Caki2 (cell line): ENCODE data around the gene NRARP. TPM values are rescaled to one million over a fixed set of nuclear protein-coding genes. Genes with fewer than 3 reads are reported as not detected.

Experiments
- DNase-seq: peaks from one replicate; pipeline ENCODE4 v3.0.0-alpha.2; 2015; ENCODE audit warnings: low read depth
- in situ Hi-C: cut with HindIII; loops from 2 replicates; pipeline ENCODE4 v1.10.0; 2016; ENCODE audit warnings: low sequenced_read_pairs, low pct_unique_long_range_greater_than_20kb, mixed read lengths
- total RNA-seq: library from RNA; depleted of rRNA; stranded (reverse); fragments of >200 nt; shearing (Covaris generic); gene quantifications from 2 replicates; pipeline ENCODE4 v1.2.3, GENCODE V29; 2014; ENCODE audit warnings: low replicate concordance

Gene NRARP
- total RNA-seq, 1 experiment from 2014 or later = 2.0 TPM

DNA sequence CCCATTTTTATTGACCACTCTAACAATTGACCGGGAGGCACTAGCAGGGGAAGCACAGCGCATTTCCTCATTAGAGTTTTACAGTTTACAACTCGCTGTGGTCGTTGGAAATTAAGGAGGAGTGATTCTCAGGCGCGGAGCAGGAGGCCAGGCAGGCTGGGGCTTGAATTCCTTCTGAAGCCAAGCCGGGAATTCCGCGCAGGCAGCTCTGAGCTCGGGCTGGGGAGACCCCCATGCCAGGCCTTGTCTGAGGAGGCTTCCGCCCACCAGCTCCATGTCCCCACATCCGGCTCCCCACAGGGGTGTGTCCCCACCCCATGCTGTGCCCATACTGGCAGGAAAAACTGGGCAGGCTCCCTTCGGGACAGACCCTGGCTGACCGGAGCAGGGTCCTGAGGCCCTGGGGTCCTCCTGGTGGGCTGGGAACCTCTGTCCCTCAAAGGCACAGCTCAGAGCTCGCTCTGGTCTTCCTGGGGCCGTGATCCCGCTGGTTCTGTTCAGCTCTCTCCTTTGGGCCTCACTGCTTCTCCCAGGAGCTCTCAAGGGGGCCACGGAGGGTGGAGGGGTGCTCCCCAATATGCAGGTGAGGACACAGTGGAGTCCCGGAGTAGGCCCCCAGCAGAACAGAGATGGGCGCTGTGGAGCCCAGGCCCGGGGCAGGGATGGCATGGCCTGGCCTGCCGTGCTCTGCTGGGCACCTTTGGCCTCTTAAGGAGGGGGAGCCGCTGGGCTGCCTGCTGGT, 1.3 kb upstream of the NRARP start:
- DNase-seq = no peak
- in situ Hi-C loops = no loop called here

DNA sequence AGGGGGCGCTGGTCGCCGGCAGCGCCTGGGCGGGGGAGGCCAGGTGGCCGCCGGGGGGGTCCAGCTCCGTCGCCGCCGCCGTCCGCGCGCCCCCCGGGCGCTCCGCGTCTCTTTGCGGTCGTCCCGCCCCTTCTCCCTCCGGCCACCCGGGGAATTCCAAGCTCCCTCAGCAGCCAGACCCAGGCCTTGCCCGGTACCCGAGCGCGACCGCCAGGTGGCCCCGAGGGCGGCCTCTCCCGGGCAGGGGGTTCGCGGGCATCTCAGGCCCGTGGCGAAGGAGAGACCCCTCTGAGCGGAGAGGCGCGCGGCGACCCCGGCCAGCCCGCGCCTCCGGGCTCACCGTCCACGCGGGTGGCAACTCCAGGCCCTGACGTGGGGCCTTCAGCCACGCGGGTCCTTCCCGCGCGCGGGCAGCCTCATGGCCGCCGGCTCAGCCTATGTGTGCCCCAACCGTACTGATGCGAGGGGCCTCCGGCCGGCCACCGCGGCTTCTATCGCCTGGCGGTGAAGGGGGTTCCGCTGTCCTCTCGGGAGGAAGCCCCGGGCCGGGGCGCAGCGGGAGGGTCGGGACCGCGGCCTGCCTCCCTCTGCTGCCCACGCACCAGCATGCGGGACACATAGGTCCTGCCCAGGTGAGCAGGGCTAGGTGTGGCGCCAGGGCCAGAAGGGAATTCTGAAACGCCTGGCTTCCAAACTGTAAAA, 529 bp upstream of the NRARP start:
- DNase-seq = peak; percentile 69
- in situ Hi-C loops = no loop called here

DNA sequence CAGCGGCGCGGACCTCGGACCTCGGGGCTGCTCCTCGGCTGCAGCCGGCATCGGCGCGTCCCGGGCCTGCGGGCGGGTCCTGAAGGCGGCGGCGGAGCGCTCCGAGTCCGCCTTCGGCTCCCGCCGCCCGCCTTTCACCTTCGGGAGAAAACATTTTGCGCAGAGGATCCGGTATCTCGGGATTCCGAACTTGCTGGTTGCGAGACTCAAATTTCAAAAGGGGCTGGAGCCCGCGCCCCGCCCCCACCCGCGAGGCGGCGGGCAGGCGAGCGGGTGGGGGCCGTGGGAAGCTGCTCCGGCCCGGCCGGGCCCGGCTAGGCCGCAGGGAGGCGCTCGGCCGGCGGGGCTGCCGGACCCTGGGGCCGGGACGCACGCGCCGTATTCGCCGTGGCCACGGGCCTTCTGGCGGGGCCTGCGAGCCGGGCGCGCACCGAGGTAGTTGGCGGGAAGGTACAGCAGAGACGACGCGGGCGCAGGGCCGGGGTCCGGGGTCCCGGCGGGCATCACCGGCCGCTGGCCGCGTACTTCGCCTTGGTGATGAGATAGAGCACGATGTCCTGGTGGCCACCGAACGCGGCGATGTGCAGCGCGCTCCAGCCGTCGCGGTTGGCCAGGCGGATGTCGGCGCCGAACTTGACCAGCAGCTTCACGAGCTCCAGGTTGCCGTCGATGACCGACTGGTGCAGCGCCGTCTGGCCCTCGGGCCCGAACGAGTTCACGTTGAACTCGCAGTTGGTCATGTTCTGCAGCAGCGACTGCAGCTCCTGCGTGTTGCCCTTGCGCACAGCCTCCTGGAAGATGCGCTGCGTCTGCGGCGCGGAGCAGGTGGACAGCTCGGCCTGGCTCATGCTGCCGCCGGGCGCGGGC, 757 bp downstream of the NRARP start:
- peak; percentile 74 for DNase-seq
- in situ Hi-C loops = no loop called here

DNA sequence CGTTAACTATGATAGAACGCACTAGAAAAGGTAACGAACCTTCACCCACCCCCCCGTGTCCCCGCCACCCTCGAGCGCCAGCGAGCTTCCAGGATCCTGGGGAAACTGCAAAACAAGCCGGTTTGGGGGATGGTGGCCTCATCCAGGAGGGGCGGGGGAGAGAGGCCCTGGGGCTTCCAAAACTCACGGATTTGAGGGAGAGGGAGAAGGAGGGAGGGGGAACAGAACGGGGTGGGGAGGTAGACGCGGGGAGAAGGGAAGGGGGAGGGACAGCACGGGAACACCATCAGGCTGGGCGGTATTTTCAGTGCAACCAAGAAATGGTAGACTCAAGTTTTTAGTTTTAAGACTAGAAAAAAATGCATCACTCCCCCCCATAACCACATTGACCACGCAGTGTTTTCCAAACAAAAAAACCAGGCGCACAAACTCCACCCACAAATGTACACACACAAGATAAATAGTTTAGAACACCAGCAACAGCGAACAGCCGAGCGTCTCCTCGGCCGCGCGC, 1.4 kb downstream of the NRARP start:
- in situ Hi-C loops = no loop called here
- no peak for DNase-seq

- no peak for DNase-seq
- in situ Hi-C loops = no loop called here
Observed at GRCh38 chr9:137299938-137300337, 2.1 kb downstream of the NRARP start.

DNA sequence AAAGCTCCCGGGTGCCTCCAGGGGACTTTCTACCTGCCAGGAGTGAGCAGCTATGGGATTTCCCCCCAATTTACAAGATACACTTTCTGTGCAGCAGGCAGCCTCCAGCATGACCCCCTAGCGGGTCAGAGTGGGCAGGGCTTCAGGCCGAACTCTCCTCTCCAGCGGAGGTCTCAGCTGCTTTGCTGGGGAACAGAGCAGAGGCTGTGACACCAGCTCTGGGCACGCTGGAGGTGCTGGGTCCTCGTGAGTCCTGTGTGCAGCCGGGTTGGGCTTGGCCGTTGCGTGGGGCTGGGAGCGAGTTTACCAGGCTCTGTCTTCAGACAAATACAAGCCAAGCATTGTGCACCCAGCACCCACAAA, 2.9 kb downstream of the NRARP start:
- in situ Hi-C loops = no loop called here
- no peak for DNase-seq

DNA sequence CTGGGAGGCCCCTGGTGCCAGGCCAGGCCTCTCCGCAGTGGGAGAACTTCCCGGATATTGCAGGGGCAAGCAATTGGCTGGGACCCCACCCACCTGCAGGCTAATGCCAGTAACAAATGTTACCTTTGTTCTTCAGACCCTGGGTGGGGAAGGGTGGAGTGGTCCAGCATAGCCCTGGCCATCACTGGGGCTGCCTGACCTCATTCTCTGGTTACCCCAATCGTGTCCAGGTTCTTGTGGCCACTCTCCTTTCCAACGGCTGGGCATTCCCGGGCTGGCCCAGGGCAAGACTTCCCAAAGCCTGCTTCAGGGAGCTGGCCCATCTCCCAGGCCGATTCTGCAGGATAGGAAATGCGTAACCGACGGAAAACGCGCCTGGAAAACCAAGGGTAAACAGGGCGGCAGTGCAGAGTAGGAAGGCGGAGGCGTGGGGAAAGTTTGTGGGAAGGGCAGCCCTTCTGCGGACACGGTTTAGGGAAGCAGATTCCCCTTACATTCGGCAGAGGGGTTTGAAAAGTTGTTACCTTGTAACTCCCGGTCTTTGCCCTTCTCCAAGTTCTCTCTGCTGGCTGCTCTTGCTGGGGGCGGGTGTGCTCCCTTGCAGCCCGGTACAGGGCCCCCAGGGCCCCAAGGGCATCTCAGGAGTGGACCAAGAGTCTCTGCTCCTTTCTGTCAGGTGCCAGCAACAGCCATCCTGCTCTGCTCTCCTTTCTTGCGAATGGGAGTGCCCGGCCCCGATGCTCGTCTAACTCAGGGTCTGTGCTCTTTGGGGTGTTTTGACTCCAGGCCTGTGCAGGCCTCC, 3.5 kb downstream of the NRARP start:
- no peak for DNase-seq
- in situ Hi-C loops = no loop called here

DNA sequence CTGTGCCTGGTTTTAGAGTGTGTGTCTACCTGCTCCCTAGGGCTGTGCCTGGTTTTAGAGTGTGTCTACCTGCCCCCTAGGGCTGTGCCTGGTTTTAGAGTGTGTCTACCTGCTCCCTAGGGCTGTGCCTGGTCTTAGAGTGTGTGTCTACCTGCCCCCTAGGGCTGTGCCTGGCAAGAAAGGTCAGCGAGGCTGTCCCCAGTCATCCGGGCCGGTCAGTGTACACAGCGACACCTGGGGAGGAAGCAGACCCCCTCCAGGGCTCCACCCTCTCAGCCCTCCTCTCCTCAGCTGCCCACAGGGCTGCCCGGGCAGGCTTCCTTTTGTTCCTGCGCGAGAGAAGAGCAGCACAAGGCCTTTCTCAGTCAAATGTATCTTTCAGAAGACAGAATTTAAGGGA, 4.1 kb downstream of the NRARP start:
- in situ Hi-C loops = no loop called here
- DNase-seq = no peak

DNA sequence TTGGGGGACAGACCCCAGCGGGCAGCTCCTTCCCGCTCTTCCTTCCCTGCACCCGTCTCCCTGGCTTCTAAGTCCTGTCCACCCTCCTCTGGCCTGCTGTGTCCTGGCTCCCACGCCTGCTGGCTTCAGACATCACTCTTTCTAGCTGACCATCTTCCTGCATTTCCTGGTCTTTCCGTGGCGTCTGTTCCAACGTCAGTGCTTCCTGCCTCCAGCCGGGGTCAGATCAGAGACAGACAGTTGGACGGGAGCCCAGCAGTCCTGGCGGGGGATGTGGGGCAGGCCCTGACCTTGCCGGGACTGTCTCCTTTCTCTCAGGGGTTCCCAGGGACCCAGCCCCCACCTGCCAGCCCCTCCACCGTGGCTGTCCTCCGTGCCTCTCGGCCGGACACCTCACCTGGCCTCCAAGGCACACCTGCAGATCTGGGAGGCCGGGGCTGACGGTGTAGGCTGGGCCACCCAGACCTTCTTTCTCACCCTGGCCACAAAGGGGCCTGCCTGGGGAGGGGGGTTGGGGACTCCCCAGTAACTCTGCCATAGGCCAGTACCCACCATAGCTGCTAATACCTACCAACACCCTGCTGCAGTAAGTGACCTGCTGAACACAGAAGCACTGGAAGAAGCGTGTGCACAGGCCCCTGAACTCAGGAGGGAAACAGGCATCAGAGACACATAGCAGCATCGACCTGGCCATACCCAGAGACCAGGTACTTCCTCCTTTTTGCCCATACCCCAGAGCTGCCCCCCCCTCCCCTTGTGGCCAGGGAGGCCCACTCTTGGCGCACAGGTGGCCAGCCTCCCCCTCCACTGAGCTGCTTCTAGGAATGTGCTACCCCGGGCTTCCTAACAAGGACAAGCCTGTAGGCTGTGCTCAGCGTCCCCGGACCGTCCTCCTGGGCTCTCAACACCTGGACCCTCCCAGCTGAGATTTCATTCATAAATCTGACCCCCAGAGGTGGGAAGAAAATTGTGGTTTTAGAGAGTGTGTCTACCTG, 5.1 kb downstream of the NRARP start:
- in situ Hi-C loops = no loop called here
- DNase-seq = no peak

- in situ Hi-C loops = no loop called here
- no peak for DNase-seq
Observed at GRCh38 chr9:137295849-137296669, 6.0 kb downstream of the NRARP start.

DNA sequence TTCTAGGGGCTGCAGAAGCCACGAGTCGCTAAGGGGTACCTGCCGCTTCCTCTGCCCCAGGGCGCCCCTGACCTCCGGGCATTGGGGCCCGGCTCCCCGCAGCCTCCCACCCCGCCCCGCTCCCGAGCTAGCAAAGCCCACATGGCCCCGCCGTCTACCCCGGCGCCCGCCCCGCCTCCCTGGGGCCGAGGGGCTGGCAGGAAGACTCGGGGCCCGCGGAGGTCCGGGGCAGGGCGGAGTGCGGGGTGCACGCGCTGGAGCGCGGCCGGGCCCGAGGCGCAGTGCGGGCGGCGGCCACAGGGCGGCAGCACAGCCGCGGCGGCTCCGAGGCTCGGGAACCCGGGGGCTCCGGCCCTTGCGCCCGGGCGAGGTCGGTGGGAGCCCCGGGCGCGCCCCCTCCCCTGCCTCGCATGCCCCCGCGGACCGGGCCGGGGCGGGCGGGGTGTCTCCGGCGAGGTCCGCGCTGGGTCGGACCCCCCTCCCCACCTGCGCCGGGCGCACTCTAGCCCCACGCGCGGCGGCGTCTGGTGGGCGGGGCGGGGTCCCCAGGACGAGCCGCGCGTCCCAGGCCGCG, 6.7 kb downstream of the NRARP start:
- in situ Hi-C loops = no loop called here
- no peak for DNase-seq

- DNase-seq = no peak
- in situ Hi-C loops = no loop called here
Observed at GRCh38 chr9:137294681-137295237, 7.3 kb downstream of the NRARP start.

DNA sequence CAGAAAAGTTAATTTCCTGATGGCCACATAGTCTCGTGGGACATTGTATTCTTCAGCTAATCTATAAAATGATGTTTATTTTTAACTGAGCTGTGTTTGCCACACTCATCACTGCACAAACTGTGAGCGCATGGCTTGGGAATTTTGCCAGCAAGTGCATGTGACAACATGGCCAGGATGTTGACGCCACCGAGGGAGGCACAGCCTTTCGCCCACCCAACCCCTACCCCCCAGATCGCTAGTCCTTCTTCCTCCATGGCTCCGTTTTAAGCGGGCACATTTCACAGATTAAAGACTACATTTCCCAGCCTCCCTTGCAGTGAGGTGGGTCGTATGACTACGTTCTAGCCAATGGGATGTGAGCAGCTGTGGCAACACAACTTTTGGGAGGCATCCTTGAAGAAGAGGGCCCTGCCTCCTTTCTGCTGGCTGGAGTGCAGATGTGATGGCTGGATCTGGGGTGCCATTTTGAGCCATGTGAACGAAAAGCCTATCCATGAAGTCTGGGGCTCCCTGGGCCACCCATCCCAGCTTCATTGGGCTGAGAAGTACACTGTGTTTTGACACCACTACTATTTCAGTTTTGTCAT, 7.9 kb downstream of the NRARP start:
- DNase-seq = peak; percentile 80

GRCh38 chr9:137293482-137294090, 8.5 kb downstream of the NRARP start:
- in situ Hi-C loops = no loop called here
- DNase-seq = no peak

More for the DNA sequence above, 7.9 kb downstream of the NRARP start:
- in situ Hi-C loops = no loop called here

DNA sequence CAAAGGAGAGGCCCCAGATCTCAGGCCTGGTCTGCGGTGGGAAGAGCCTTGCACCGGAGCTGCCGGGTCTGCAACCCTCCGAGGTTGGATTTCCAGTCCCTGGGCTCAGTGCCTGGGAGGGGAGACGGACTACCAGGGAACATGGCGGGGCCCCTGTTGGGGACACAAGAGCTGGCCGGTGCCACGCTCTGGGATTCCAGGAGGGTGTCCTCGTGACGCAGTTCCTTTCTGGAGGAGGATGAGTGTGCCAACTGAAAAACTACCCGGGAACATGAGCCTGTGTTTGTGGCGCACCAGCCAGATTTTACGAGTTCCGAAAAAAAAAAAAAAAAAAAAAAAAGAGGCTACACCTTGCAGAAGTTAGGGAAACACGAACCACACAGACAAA, 9.0 kb downstream of the NRARP start:
- in situ Hi-C loops = no loop called here
- DNase-seq = no peak
